Activated T-helper 9 cell treated with anti-CD3 and anti-CD28 coated beads, Interleukin-2, amount 50 U/mL, for 16 hours (primary cell): ENCODE results near the gene BMF.

Source experiments
- DNase-seq: peaks from one replicate; pipeline ENCODE4 v3.0.0-alpha.2; 2020; ENCODE audit warnings: low read depth

BMF gene

DNA sequence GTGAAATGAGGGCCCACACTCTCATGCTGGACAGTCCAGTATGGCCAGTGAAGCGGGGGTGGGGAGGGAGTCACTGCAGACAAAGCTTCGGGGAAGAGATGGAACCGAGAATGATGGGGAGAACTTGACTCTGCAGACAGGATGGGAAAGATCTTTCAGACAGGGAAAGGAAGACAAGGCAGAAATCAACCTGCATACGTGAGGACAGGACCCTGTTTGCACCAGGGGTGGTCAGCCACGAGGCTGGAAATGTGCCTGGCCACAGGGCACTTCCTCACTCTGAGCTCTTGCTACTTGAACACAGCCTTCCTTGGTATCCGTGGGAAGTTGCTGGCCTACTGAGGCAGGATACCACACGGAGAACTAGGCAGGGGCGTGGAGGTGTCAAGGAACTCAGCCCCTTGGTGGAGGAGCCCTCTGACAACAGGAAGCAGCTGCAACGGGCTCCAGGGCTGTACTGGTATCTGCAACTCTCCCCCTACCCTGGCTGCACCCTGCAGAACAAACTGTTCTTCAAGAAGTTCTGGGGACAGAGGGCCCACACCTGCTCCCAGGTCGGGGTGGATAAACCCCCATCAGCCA, 60.4 kb downstream of the BMF start:
- DNase-seq = no peak

DNA sequence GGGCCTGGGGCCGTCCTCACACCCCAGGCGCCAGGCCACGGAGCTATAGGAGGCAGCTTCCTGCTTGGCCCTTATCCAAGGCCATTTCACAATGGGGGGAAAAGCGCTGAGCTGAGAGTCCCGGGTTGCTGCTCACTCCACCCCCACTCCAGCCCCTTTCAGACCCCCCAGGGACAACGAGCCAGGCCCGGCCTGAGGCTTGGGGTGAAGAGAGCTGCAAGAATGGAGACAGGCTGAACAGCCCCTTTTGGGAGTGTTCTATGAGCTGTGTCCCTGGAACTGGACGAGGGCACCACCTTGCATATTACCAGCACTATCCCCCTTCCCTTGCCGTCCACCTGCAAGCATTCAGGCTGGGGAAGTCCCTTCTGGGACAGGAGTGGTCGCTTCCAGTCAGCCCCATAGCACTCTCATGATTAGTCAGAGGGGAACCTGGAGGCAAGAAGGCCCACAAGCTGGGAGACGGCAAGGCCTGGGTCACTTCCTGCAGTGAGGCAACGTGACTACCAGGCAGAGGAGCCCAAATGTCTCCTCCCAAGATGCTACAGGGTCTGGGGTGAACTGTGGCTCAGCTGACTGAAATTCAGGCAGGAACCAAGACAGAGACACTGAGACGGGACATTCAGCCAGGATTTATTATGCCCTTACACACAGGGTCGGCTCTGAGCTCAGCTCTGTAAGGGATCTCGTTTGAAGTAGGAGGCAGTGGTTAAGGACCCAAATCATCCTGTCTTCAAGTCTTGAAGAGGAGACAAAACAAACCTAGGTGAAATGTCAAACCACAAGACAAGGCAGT, 61.1 kb downstream of the BMF start:
- peak; percentile 51 for DNase-seq

DNA sequence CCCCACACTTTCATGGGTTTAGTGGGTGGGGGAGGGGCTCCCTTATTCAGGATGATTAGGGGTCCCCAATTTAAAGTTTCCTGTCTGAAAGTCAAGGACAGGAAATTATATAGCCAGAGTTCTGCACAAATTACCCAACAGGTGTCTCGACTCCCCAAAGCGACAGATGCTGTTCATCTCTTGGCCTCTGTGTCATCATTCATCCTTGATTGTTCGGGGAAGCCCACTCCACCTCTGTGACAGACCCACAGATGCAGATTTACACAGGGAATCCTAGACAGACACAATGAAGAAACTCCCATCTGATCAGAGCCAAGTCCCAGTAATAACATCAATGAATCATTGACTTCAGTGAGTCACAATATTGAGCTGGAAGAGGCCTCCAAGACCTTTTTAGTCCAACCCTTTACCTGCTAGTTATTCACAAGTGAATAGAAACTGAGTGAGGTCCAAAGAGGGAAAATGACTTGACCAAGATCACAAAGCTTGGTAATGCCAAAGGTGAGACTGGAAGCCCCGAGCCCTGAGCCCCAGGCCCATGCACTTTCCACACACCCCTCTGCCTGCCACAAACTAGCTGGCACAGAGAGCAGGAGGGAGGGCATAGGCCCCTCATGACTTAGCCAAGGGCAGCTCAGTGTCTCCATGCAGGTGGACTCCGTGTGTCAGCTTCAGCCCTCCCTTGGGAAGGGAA, 61.8 kb downstream of the BMF start:
- DNase-seq = no peak

DNA sequence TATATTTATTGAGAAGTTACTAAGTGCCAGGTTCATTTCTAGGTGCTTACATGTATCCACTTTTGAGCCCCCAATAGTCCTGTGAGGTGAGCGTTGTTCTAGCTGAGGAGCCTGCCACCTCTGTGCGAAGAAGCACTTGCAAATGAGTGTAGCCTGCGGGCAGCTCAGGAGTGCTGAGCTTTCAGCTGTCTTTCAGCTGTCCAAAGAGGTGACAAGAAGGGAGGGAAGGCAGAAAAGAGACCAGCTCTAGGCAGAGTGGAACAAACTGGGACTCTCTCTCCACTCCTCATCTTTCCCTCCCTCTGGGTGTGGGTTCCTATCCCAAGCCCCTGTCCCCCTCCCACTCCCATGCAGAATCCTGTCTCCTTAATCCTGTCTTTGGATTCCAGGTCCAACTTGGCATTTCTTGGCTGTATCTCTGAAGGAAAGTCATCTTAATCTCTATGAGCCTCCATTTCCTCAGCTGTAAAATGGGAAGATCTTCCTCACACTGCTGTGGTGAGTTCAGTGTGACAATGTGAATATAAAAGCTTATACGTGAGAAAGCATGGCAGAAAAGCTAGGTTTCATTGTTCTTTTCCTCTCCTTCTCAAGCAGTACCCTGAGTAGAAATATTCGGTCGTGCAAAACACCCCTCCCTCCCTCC, 63.0 kb downstream of the BMF start:
- DNase-seq = no peak

DNA sequence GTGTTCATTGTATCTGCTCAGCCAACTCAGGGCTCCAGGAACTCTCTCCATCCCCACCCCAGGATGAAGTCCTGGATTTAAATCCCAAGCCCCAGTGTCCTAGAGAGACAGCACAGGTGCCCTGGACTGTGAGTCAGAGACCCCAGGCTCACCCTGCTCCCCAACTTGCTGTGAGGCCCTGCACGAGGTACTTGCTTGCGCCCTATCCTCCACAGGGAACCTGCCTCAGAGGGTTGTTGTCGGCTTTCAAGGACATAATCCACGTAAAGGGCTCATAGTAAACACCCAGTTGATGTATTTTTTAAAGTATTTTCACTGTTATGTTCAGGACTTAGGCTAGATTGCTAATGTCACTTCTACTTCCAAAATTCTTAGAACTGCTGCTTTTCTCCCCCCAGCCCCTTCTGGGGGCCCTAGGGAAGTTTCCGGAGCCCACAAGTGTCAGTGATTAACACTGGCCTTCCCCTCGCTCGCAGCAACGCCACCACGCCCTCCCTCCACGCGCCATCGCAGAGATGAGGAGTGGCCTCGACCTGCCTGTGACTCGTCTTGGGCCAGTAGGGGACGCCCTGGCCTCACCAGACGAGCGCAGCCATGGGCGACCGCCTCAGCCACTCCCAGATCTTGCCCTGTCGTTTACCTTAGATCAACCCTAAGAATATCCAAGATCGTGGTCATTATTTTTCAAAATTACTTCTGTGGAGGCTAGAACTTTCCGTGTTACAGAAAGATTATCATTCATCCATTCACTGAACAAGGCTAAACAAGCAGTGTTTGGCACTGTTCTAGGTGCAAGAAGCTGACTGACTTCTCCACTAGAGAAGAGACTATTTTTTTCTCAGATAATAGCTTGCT, 63.7 kb downstream of the BMF start:
- DNase-seq = peak; percentile 82

DNA sequence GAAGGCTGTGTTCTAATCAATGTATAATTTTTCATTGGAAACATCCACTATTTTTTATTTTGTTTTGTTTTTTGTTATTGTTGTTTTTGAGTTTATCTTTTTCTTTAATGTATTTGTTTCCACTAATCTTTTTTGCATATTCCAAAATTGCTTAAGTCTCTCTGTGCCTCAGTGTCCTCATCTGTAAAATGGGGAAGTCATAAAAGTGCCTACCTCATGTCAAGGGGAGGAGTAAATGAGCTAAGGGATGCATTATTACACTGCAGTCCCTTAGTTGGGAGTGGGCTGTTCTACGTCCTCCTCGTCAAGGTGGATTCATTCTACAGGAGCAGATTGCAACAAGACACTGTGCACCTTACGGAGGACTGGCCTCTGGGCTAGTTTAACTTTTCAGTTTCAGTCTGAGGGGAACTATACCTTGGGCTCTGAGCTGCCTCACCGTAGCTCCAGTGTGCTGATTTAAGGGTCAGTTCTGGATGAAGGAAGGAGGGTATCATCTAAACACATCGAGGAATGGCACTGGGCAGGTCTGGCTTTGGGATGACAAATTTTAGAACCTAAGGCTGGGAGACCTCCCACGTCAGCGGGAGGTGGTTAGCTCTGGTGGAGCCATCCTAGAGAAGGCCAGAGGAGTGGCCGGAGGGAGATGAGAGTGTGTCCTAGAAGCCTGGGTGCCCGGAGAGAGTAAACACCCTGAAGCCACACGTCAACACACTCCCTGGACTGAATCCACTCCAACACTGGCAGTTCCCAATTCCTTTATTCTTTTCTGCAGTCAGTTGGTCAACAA, 64.6 kb downstream of the BMF start:
- no peak for DNase-seq

DNA sequence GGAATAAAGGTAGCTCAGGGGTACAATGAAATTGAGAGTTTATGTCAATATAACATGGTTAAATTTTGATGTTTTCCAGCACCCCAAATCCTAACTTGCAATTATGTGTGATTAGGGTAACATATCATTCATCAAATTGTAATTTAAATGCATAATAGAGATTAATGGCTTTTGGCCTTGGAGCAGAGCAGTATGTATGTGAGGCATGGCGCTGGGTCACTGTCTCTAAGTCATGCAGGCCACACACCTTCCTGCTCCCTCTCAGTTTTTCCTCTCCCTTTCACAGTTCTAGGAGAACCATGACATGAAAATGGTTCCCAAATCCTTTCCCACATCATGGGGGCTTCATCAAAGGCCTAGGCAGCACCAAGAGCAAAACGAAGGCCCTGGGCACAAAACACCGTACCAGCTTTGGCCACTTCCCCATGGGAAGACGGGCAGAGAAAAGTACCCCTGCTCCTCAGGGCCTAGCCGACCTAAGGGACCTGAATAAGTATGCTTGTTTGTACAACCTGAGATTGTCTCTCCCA, 65.8 kb downstream of the BMF start:
- no peak for DNase-seq

DNA sequence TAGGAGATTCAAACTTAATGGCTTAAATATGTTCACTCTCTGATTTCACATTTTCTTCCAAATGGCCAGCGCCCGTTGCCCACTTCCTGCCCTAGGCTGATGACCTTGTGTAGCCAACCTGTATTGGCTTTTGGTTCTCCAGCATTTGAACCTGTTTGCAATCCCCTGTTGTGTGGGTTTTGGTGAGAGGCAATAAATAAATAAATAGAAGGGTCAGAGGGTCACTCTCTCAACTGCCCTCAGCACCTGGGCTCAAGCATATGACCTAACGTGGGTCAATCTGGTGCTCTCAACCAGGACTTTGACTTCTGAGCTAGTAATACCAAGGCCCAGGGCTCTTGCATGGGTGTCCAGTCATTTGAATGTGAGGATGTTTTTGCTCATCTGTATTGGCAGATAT, 67.9 kb downstream of the BMF start:
- no peak for DNase-seq

DNA sequence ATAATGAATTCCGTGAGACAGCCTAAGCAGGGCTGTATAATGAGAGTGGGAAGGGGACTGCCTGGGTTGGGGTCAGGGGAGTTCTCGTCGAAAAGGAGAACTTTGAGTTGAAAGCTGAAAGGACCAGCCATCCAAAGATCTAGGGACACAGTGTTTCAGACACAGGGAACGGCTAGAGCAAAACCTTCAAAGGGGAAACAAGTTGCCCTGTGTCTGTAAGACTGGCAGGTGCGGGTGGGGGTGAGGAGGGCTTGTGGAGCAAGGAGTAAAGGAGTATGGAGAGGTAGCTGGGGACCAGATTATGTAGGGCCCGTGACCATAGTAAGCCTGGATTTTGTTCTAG, 68.4 kb downstream of the BMF start:
- DNase-seq = no peak

DNA sequence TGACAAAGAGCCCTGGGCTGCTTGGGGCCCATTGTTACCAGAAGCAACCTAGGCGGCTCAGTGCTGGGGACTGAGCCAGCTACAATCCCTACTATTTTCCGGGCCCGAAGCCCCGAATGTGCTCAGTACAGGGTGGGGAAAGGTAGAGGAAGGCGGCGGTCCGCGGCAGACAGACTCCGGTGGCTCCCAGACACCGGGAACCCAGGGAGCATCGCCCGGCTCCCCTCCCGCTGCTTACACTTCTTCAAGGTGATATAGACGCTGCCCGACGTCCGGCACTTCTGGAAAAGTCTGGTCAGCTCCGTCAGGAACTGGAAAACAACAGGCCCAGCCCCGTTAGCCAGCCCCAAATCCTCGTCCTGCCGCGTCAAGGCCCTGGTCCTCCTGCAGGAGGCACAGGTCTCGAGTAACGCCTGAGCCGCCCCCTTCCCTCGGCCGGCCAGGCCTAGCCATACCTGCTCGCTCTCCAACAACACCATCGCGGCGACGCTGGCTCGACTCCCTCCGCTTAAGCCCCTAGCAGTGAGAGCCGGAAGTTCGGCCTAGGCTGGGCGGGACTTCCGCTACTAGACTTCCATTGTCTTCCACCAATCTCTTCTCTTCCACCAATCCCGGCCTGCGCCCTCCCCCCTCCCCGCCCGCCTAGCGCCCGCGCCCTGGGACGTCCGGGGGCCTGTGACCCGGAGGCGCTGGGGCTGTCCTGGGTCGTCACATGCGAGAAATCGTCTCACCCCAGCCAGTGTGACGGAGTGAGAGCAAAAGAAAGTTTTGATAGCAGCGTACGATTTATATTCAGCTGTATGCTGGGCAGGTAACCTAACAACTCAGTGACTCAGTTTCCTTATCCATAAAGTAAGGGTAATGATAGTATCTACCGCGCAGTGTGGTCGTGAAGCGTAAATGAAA, 69.8 kb downstream of the BMF start, which contains the start of gene SRP14:
Gene SRP14, minus strand, starts transcription at position 544 of the 906 bp plus-strand sequence. Its CDS starts 65 bp downstream, at position 479.
- peak; percentile 91 for DNase-seq

DNA sequence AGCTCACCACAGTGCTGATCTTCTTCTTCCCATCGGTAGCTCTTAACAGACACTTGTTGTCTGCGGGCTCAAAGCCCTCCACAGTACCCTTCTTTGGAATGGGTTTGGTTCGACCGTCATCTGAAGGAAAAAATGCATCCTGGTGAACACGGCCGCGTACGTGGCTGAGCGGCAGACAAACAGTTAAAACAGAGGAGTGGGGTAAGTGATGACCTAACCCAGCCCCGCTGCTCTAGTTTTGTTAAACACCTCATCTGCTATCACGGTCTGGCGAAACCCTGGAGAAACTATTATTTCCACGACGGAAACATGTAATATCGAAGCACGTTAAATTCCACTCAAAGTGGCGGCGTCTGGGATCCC, 70.4 kb downstream of the BMF start:
- DNase-seq = no peak
